Suppressor macrophage (primary cell): Measurements from ENCODE around the gene IP6K3.

Source experiments
- DNase-seq, 4 experiments: peaks; one replicate each; pipeline ENCODE4 v3.0.0-alpha.2; 2020 to 2022

IP6K3 gene

DNA sequence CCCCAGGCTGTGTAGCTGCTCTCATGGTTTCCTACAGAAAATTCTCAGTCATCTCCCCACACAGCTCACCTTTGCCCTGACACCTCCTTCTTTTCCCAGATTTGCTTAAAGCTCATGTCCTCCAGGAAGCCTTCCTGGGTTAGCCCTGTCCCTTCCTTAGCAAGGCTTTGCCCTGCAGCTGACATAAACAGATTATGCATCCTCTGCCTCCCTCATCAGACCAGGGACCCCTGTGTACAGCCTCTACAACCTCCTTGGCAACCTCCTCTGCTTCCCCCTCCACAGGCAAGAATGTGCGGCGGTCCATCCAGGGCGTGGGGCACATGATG, 75.0 kb downstream of the IP6K3 start:
- no peak for DNase-seq
